H1 (cell line): ENCODE data around the gene CDK10. TPM values are rescaled to one million over a fixed set of nuclear protein-coding genes. Genes with fewer than 3 reads are reported as not detected.

Experiments
- CHD1 ChIP-seq: IDR thresholded peaks from 2 replicates; pipeline ENCODE4 v1.6.1; 2012; ENCODE audit warnings: low read depth, low read length, improper control_type of control experiment
- TAF7 ChIP-seq: optimal IDR thresholded peaks from 2 replicates; pipeline ENCODE3; 2011; ENCODE audit warnings: low read depth, mild to moderate bottlenecking, inconsistent platforms, low read length, moderate library complexity, borderline replicate concordance
- polyA plus RNA-seq, 7 experiments: library from polyadenylated mRNA; depleted of rRNA in 3 of 7; stranded (reverse) in 5 of 7; unstranded in 2 of 7; fragments of >200 nt in 5 of 7; fragments of 200-250 nt in 2 of 7; gene quantifications; 1 replicate in 5 of 7; 2 replicates in 1 of 7; 4 replicates in 1 of 7; pipeline versions ENCODE4 v1.2.1 to v1.2.3, GENCODE V29; 2011 to 2013; ENCODE audit warnings: missing spikeins in 2 of 7, mixed read lengths in 2 of 7
- total RNA-seq: library from RNA; stranded (reverse); fragmentation: NEBNext Ultra II Directional; extraction: Animal tissue kit (Norgen Biotek cat#: 25700); gene quantifications from 2 replicates; pipeline ENCODE4 v1.2.1, GENCODE V29; 2021

The CDK10 gene
- total and polyA plus RNA-seq, 2 of the 8 experiments (the other 6 are each of a cell fraction or from before 2014, with no cell fraction given), result 49.5 to 83.9 TPM

DNA sequence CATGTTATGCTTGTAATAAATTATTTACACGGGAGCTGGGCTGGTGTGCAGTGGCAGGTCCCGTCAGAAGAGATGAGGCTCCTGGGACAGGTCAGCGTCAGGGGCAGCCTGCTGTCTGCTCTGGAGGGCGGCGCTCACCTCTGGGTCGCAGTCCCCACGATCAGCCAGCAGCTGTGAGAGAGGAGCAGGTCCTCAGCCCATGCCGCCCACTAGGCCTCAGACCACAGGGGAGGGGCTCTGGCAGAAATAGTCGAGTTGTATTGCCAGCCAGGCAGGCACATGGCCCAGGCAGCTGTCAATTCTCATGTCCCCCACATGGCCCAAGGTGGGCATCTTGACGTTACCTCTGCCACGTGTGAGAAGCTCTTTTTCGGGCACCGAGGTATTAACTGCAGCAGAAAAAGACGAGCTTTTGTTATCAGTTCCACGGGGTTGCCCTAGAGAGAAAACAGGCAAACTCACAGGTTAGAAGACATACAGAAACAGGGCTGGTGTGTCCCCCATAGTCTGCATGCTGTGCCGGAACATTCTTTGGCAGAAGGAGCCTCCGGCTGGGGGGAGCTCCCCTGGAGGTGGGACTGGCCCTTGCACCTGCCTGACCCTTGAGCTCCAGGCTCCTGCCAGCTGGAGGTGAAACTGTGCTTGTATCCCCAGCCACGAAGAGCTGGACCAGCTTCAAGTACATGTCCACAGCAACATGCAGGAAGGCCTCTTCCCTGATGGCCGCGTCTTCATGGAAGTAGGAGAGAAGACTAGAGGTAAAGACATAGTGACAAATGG lies 52.2 kb downstream of the CDK10 start (continued):
- TF ChIP-seq CHD1 (no peak), TAF7 (no peak)
